Measurements from ENCODE around the gene DNALI1. TPM values are rescaled to one million over a fixed set of nuclear protein-coding genes. Genes with fewer than 3 reads are reported as not detected.
"Not testable (repeated sequence)": the region's sequence is repeated elsewhere in the genome, so short reads cannot be mapped to it uniquely, and the experiment has no call there.

DNALI1 gene
- total RNA-seq, 1 experiment from 2014 or later: not detected

- no peaks in the 10 kb centered on the region for H3K9me3 Mint-ChIP-seq (ENCODE audit: unreplicated experiment)
- no TSS peak for BruUV-seq (replicated peaks)
- H3K27ac Mint-ChIP-seq (ENCODE audit: low read depth, unreplicated experiment): no peak overlapping the region
- no peak for DNase-seq (ENCODE audit: unreplicated experiment)
- H3K4me3 Mint-ChIP-seq (ENCODE audit: unreplicated experiment): no peak overlapping the region
- peaks cover under 1% of the 10 kb centered on the region for H3K36me3 Mint-ChIP-seq (ENCODE audit: insufficient read depth, unreplicated experiment)
- intact Hi-C loops (cut with micrococcal nuclease): no loop called here
- TF ChIP-seq CTCF (IDR thresholded peaks at IDR 0.05; ENCODE audit: unreplicated experiment): no peak
- H3K27me3 Mint-ChIP-seq (ENCODE audit: insufficient read depth, unreplicated experiment): no peaks in the 10 kb centered on the region
- peaks cover 8% of the 10 kb centered on the region for H3K4me1 Mint-ChIP-seq (ENCODE audit: insufficient read depth, unreplicated experiment)
- POLR2A ChIA-PET: no interaction called here
- CTCF ChIA-PET: interaction anchor here (1.2 kb wide), 1 partner anchor 103 kb away, joined by 3 read pairs; no protein-coding TSS in a partner anchor
Observed at GRCh38 chr1:37557402-37557801, 662 bp downstream of the DNALI1 start.

GRCh38 chr1:37558411-37558810 is 1.7 kb downstream of the DNALI1 start:
- TF ChIP-seq CTCF (IDR thresholded peaks at IDR 0.05; ENCODE audit: unreplicated experiment): no peak
- Mint-ChIP-seq H3K27me3 (ENCODE audit: insufficient read depth, unreplicated experiment) (no peaks in the 10 kb centered on the region), H3K36me3 (ENCODE audit: insufficient read depth, unreplicated experiment) (no peaks in the 10 kb centered on the region), H3K4me3 (ENCODE audit: unreplicated experiment) (no peak overlapping the region), H3K27ac (ENCODE audit: low read depth, unreplicated experiment) (no peak overlapping the region), H3K9me3 (ENCODE audit: unreplicated experiment) (no peaks in the 10 kb centered on the region), H3K4me1 (ENCODE audit: insufficient read depth, unreplicated experiment) (no peaks in the 10 kb centered on the region)
- intact Hi-C loops (cut with micrococcal nuclease): no loop called here
- BruUV-seq (replicated peaks): no TSS peak
- ChIA-PET POLR2A (no interaction called here), CTCF (no interaction called here)
- DNase-seq (ENCODE audit: unreplicated experiment): no peak

- BruUV-seq (replicated peaks): no TSS peak
- ChIA-PET CTCF (no interaction called here), POLR2A (no interaction called here)
- Mint-ChIP-seq H3K27me3 (ENCODE audit: insufficient read depth, unreplicated experiment) (no peaks in the 10 kb centered on the region), H3K9me3 (ENCODE audit: unreplicated experiment) (no peaks in the 10 kb centered on the region), H3K4me1 (ENCODE audit: insufficient read depth, unreplicated experiment) (no peaks in the 10 kb centered on the region), H3K4me3 (ENCODE audit: unreplicated experiment) (no peak overlapping the region), H3K36me3 (ENCODE audit: insufficient read depth, unreplicated experiment) (no peaks in the 10 kb centered on the region), H3K27ac (ENCODE audit: low read depth, unreplicated experiment) (no peak overlapping the region)
- no peak for TF ChIP-seq CTCF (IDR thresholded peaks at IDR 0.05; ENCODE audit: unreplicated experiment)
- DNase-seq (ENCODE audit: unreplicated experiment): no peak
- intact Hi-C loops (cut with micrococcal nuclease): no loop called here
Observed at GRCh38 chr1:37559080-37559479, 2.3 kb downstream of the DNALI1 start.

- H3K36me3 Mint-ChIP-seq (ENCODE audit: insufficient read depth, unreplicated experiment); DNase-seq (ENCODE audit: unreplicated experiment); intact Hi-C loops (cut with micrococcal nuclease); H3K27me3 Mint-ChIP-seq (ENCODE audit: insufficient read depth, unreplicated experiment); H3K27ac Mint-ChIP-seq (ENCODE audit: low read depth, unreplicated experiment); CTCF ChIA-PET; H3K9me3 Mint-ChIP-seq (ENCODE audit: unreplicated experiment); BruUV-seq (replicated peaks); H3K4me3 Mint-ChIP-seq (ENCODE audit: unreplicated experiment); H3K4me1 Mint-ChIP-seq (ENCODE audit: insufficient read depth, unreplicated experiment); POLR2A ChIA-PET: not testable (repeated sequence)
Observed at GRCh38 chr1:37559957-37560379, 3.2 kb downstream of the DNALI1 start.

Measured in MCF 10A (cell line).